GM12878 (cell line): ENCODE results near the gene XRCC4. TPM values are rescaled to one million over a fixed set of nuclear protein-coding genes. Genes with fewer than 3 reads are reported as not detected.

Source experiments
- ATAC-seq: fragments of 200-7000 bp; cut with Tn5 transposase; 3 replicates; pipeline ENCODE4 v1.9.1; 2020; ENCODE audit warnings: mild to moderate bottlenecking, moderate library complexity
- BruUV-seq: library from RNA; stranded (reverse); fragments of 400-500 nt; replicated peaks from 2 replicates; lab custom pipeline; 2021; lab: Mats Ljungman, UMichigan
- CTCF ChIA-PET: fragments of 300-600 bp; sonication (Branson Sonifier 250); formaldehyde crosslinking; extraction: SDS; loops from one replicate; lab custom pipeline; 2021; ENCODE audit warnings: inconsistent platforms; lab: Yijun Ruan, JAX
- POLR2A ChIA-PET: fragments of 350-600 bp; formaldehyde crosslinking; extraction: SDS; loops from one replicate; lab custom pipeline; 2021; ENCODE audit warnings: inconsistent platforms; lab: Charles Lee
- RAD21 ChIA-PET: fragments of 300-600 bp; sonication (Branson Sonifier 250); formaldehyde crosslinking; loops from one replicate; lab custom pipeline; 2023; ENCODE audit warnings: antibody characterized with exemption; ENCODE audit not compliant: unreplicated experiment; lab: Charles Lee
- SMC1A ChIA-PET: fragments of 300-600 bp; sonication (Branson Sonifier 250); formaldehyde crosslinking; loops from one replicate; lab custom pipeline; 2023; ENCODE audit not compliant: unreplicated experiment, uncharacterized antibody; lab: Charles Lee
- DNase-seq: peaks from one replicate; pipeline ENCODE4 v3.0.0-alpha.2; 2011; ENCODE audit warnings: low read depth, low spot score
- FAIRE-seq: peaks from 3 replicates; lab custom pipeline; 2011; peaks lifted over from hg19 to GRCh38; lab: Jason Lieb, UNC
- H2AFZ ChIP-seq: 2 replicates; pipeline ENCODE4 v1.6.0; 2011; ENCODE audit warnings: low read depth, low read length, control low read depth; ENCODE audit not compliant: control insufficient read depth
- H3K27ac ChIP-seq: 2 replicates; pipeline ENCODE4 v1.5.1; 2011; ENCODE audit warnings: control low read depth; ENCODE audit not compliant: control insufficient read depth, insufficient read depth
- H3K27me3 ChIP-seq, 2 experiments: replicated peaks in 1 of 2; 2 replicates each; pipeline versions ENCODE4 v1.6.0 to v1.6.1; 2011; ENCODE audit warnings: low read length in 1 of 2; ENCODE audit not compliant: control insufficient read depth in 2 of 2, insufficient read depth in 2 of 2
- H3K36me3 ChIP-seq, 2 experiments: 2 replicates each; pipeline ENCODE4 v1.5.1; 2011; ENCODE audit warnings: low read length in 1 of 2; ENCODE audit not compliant: control insufficient read depth in 2 of 2, insufficient read depth in 2 of 2
- H3K4me1 ChIP-seq: 2 replicates; pipeline ENCODE4 v1.6.1; 2011; ENCODE audit warnings: mild to moderate bottlenecking, low read length, moderate library complexity, mixed read lengths; ENCODE audit not compliant: control insufficient read depth, insufficient read depth
- H3K4me2 ChIP-seq: 2 replicates; pipeline ENCODE4 v1.6.0; 2011; ENCODE audit warnings: control low read depth; ENCODE audit not compliant: control insufficient read depth, insufficient read depth
- H3K4me3 ChIP-seq: fragments of 200-600 bp; sonication (generic); 2 replicates; pipeline ENCODE4 v1.5.1; 2016
- H3K79me2 ChIP-seq: 2 replicates; pipeline ENCODE4 v1.6.0; 2011; ENCODE audit warnings: low read length; ENCODE audit not compliant: control insufficient read depth, insufficient read depth
- H3K9ac ChIP-seq: 2 replicates; pipeline ENCODE4 v1.8.0; 2011; ENCODE audit warnings: low read length, control low read depth, mixed read lengths; ENCODE audit not compliant: control insufficient read depth, insufficient read depth
- H3K9me3 ChIP-seq: replicated peaks from 3 replicates; pipeline ENCODE4 v1.5.1; 2011; ENCODE audit warnings: mild to moderate bottlenecking, low read length; ENCODE audit not compliant: control insufficient read depth, insufficient read depth
- H4K20me1 ChIP-seq: 2 replicates; pipeline ENCODE4 v1.6.0; 2011; ENCODE audit not compliant: control insufficient read depth, insufficient read depth
- ATF3 ChIP-seq: IDR thresholded peaks from 2 replicates; pipeline ENCODE4 v1.6.1; 2011; ENCODE audit warnings: low read depth, mild to moderate bottlenecking, low read length, moderate library complexity, borderline replicate concordance; ENCODE audit errors: extremely low read depth
- ATF7 ChIP-seq: fragments of 450-650 bp; IDR thresholded peaks from 2 replicates; pipeline ENCODE4 v1.6.1; 2016; ENCODE audit warnings: low read depth, mild to moderate bottlenecking
- BCL11A ChIP-seq: IDR thresholded peaks from 2 replicates; pipeline ENCODE4 v1.6.1; 2011; ENCODE audit warnings: low read depth, low read length
- FOXK2 ChIP-seq: fragments of 450-650 bp; IDR thresholded peaks from 2 replicates; pipeline ENCODE4 v1.6.1; 2017; ENCODE audit warnings: mild to moderate bottlenecking, moderate library complexity
- GATAD2B ChIP-seq: fragments of 450-650 bp; conservative IDR thresholded peaks from 2 replicates; pipeline ENCODE4 v1.6.1; 2017; ENCODE audit warnings: low read depth, mild to moderate bottlenecking, moderate library complexity
- LARP7 ChIP-seq: fragments of 450-650 bp; IDR thresholded peaks from 2 replicates; pipeline ENCODE4 v1.6.1; 2017; ENCODE audit warnings: mild to moderate bottlenecking
- MEF2B ChIP-seq: fragments of 450-650 bp; IDR thresholded peaks from 2 replicates; pipeline ENCODE4 v1.6.1; 2018; ENCODE audit warnings: mild to moderate bottlenecking, moderate library complexity; ENCODE audit not compliant: partially characterized antibody, poor library complexity, severe bottlenecking
- RB1 ChIP-seq: fragments of 450-650 bp; formaldehyde crosslinking; IDR thresholded peaks from 2 replicates; pipeline ENCODE4 v1.6.1; 2017; ENCODE audit warnings: mild to moderate bottlenecking, borderline replicate concordance
- TBL1XR1 ChIP-seq: IDR thresholded peaks from 2 replicates; pipeline ENCODE4 v1.6.1; 2012; ENCODE audit warnings: low read depth, low read length, improper control_type of control experiment
- ZBTB33 ChIP-seq: fragments of 450-650 bp; IDR thresholded peaks from 2 replicates; pipeline ENCODE4 v1.6.1; 2017; ENCODE audit warnings: mild to moderate bottlenecking
- in situ Hi-C: fragments of 300-500 bp; cut with MboI; formaldehyde crosslinking; loops from 9 replicates; pipeline ENCODE4 v1.14.3; 2018; ENCODE audit warnings: mixed read lengths
- intact Hi-C: fragments of 100-400 bp; cut with micrococcal nuclease; formaldehyde crosslinking; loops from one replicate; pipeline ENCODE4 v1.14.2; 2022; ENCODE audit not compliant: unreplicated experiment
- polyA plus RNA-seq, 11 experiments: library from polyadenylated mRNA; depleted of rRNA in 4 of 11; unstranded in 6 of 11; stranded (reverse) in 5 of 11; fragments of >200 nt; fragmentation: Nextera tagmentation in 4 of 11; fragmentation: Illumina TruSeq in 1 of 11; extraction: Ambion mirVana in 4 of 11; extraction: Trizol in 1 of 11; gene quantifications; 1 replicate in 1 of 11; 2 replicates in 10 of 11; pipeline versions ENCODE4 v1.2.1 to v1.2.3, GENCODE V29; 2011 to 2016; ENCODE audit warnings: inconsistent platforms in 2 of 11, missing spikeins in 2 of 11, low read depth in 1 of 11
- total RNA-seq, 4 experiments: library from RNA; depleted of rRNA in 3 of 4; stranded (reverse); fragments of >200 nt in 3 of 4; fragmentation: Illumina TruSeq in 1 of 4; extraction: Trizol in 1 of 4; gene quantifications; 2 replicates each; pipeline versions ENCODE4 v1.2.1 to v1.2.3, GENCODE V29; 2013 to 2021

Gene XRCC4
- total and polyA plus RNA-seq, 10 of the 15 experiments (the other 5 are each of a cell fraction or from before 2014, with no cell fraction given), result 12.1 to 53.6 (median 25.8) TPM

GRCh38 chr5:83172011-83172410, 94.7 kb downstream of the XRCC4 start (continued):
- TF ChIP-seq ATF3, result no peak
- TF ChIP-seq GATAD2B, result no peak
- TF ChIP-seq FOXK2, result no peak
- no peak for TF ChIP-seq ATF7

GRCh38 chr5:83172655-83173054, 95.3 kb downstream of the XRCC4 start:
- ChIA-PET RAD21 (interaction anchor here (1.0 kb wide), 1 partner anchor 9 kb away, joined by 3 read pairs; no protein-coding TSS in a partner anchor), CTCF (interaction anchor here (0.9 kb wide), 1 partner anchor 9 kb away, joined by 3 read pairs; no protein-coding TSS in a partner anchor), SMC1A (no interaction called here), POLR2A (no interaction called here)
- in situ Hi-C loops, result no loop called here
- H3K4me2 ChIP-seq, result no peak overlapping the region
- BruUV-seq, result no TSS peak
- ATAC-seq (no peak), DNase-seq (no peak), FAIRE-seq (no peak)
- H3K36me3 ChIP-seq, result no peaks in the 10 kb centered on the region
- no peak overlapping the region for H3K27ac ChIP-seq
- no peak overlapping the region for H3K4me3 ChIP-seq
- intact Hi-C loops, result no loop called here
- H3K9ac ChIP-seq, result no peak overlapping the region
- H2AFZ ChIP-seq, result no peak overlapping the region
- TF ChIP-seq BCL11A, result no peak
- no peak for TF ChIP-seq TBL1XR1
- TF ChIP-seq MEF2B, result no peak
- no peak for TF ChIP-seq RB1
- no peak for TF ChIP-seq LARP7
- no peak for TF ChIP-seq ZBTB33
- no peaks in the 10 kb centered on the region for H4K20me1 ChIP-seq
- H3K27me3 ChIP-seq, result no peaks in the 10 kb centered on the region
- H3K4me1 ChIP-seq, result no peaks in the 10 kb centered on the region
- no peaks in the 10 kb centered on the region for H3K79me2 ChIP-seq
- no peaks in the 10 kb centered on the region for H3K9me3 ChIP-seq
